ENCODE results near the gene DNAJB5. TPM values are rescaled to one million over a fixed set of nuclear protein-coding genes. Genes with fewer than 3 reads are reported as not detected.

DNAJB5 gene
- total and polyA plus RNA-seq, 2 experiments from 2014 or later = 20.3 to 37.4 TPM

DNA sequence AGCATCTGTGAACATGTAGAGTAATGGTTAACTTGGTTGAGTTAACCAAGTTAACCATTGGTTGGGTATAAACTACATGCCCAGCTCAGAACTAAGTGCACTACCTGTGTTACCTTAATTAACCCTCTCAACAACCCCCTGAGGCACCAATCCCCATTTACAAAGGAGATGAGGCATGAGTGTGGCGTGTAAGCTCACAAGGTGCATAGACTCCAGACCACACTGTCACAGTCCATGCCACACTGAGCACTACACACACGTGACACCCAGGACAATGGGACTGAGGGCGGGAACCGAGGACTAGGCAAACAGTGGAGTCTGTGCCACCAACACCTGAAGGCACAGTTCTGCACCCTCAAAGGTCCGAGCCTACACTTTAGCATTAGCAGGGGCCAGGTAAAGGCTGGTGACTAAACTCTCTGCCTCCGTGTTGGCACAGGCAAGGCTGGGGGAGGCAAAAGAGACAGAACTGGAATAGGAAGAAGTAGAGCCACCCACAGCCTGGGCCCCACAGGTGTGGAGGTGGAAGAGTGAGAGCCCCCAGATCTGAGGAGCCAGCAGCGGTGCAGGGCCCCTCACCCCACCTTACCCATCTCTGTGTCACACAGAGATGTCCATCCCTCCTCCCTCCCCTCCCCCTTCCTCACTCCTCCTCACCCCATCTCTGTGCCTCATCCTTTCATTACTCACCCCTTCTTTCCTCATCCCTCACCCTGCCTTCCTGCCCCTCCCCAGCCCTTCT lies 2.2 kb upstream of the DNAJB5 start:
- no peak for TF ChIP-seq EZH2 (IDR thresholded peaks at IDR 0.05; ENCODE audit: low read depth, unreplicated experiment)
- no peak for TF ChIP-seq EZH2phosphoT487 (IDR thresholded peaks at IDR 0.05; ENCODE audit: unreplicated experiment)
- no peak for TF ChIP-seq REST (IDR thresholded peaks at IDR 0.05; ENCODE audit: unreplicated experiment)
- TF ChIP-seq CREB1 (CRISPR knock-in tag; IDR thresholded peaks at IDR 0.05; ENCODE audit: low read depth) = no peak
- no peak for TF ChIP-seq NANOG (IDR thresholded peaks at IDR 0.05; ENCODE audit: borderline replicate concordance)
- no peak for TF ChIP-seq JUNB (IDR thresholded peaks at IDR 0.05; ENCODE audit: unreplicated experiment)
- no peak for TF ChIP-seq STAT1 (IDR thresholded peaks at IDR 0.05; ENCODE audit: unreplicated experiment)
- TF ChIP-seq CTCF (conservative IDR thresholded peaks at IDR 0.05; ENCODE audit: low read depth in 2 of 2) = no peak
- no peak for TF ChIP-seq ZNF114 (CRISPR knock-in tag; IDR thresholded peaks at IDR 0.05)
- no peak for TF ChIP-seq POLR2AphosphoS5 (IDR thresholded peaks at IDR 0.05; ENCODE audit: low read depth)
- TF ChIP-seq ETS1 (IDR thresholded peaks at IDR 0.05) = no peak
- TF ChIP-seq, protein P1, sequence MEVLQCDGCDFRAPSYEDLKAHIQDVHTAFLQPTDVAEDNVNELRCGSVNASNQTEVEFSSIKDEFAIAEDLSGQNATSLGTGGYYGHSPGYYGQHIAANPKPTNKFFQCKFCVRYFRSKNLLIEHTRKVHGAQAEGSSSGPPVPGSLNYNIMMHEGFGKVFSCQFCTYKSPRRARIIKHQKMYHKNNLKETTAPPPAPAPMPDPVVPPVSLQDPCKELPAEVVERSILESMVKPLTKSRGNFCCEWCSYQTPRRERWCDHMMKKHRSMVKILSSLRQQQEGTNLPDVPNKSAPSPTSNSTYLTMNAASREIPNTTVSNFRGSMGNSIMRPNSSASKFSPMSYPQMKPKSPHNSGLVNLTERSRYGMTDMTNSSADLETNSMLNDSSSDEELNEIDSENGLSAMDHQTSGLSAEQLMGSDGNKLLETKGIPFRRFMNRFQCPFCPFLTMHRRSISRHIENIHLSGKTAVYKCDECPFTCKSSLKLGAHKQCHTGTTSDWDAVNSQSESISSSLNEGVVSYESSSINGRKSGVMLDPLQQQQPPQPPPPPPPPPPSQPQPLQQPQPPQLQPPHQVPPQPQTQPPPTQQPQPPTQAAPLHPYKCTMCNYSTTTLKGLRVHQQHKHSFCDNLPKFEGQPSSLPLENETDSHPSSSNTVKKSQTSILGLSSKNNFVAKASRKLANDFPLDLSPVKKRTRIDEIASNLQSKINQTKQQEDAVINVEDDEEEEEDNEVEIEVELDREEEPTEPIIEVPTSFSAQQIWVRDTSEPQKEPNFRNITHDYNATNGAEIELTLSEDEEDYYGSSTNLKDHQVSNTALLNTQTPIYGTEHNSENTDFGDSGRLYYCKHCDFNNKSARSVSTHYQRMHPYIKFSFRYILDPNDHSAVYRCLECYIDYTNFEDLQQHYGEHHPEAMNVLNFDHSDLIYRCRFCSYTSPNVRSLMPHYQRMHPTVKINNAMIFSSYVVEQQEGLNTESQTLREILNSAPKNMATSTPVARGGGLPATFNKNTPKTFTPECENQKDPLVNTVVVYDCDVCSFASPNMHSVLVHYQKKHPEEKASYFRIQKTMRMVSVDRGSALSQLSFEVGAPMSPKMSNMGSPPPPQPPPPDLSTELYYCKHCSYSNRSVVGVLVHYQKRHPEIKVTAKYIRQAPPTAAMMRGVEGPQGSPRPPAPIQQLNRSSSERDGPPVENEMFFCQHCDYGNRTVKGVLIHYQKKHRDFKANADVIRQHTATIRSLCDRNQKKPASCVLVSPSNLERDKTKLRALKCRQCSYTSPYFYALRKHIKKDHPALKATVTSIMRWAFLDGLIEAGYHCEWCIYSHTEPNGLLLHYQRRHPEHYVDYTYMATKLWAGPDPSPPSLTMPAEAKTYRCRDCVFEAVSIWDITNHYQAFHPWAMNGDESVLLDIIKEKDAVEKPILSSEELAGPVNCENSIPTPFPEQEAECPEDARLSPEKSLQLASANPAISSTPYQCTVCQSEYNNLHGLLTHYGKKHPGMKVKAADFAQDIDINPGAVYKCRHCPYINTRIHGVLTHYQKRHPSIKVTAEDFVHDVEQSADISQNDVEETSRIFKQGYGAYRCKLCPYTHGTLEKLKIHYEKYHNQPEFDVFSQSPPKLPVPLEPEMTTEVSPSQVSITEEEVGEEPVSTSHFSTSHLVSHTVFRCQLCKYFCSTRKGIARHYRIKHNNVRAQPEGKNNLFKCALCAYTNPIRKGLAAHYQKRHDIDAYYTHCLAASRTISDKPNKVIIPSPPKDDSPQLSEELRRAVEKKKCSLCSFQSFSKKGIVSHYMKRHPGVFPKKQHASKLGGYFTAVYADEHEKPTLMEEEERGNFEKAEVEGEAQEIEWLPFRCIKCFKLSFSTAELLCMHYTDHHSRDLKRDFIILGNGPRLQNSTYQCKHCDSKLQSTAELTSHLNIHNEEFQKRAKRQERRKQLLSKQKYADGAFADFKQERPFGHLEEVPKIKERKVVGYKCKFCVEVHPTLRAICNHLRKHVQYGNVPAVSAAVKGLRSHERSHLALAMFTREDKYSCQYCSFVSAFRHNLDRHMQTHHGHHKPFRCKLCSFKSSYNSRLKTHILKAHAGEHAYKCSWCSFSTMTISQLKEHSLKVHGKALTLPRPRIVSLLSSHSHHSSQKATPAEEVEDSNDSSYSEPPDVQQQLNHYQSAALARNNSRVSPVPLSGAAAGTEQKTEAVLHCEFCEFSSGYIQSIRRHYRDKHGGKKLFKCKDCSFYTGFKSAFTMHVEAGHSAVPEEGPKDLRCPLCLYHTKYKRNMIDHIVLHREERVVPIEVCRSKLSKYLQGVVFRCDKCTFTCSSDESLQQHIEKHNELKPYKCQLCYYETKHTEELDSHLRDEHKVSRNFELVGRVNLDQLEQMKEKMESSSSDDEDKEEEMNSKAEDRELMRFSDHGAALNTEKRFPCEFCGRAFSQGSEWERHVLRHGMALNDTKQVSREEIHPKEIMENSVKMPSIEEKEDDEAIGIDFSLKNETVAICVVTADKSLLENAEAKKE (CRISPR knock-in tag; IDR thresholded peaks at IDR 0.05) = no peak
- TF ChIP-seq ZNF331 (CRISPR knock-in tag; IDR thresholded peaks at IDR 0.05; ENCODE audit: low read depth) = no peak
- H3K27me3 ChIP-seq (ENCODE audit: insufficient read depth) = no peaks in the 10 kb centered on the region
- ATAC-seq (no peak), DNase-seq (ENCODE audit: low spot score) (no peak)
- H3K9me2 ChIP-seq (ENCODE audit: insufficient read depth) = 0 out of 2 replicates have a peak, but pooled peaks cover 3% of the 10 kb centered on the region
- Mint-ChIP-seq H3K36me3 (ENCODE audit: low read depth) (peaks cover 6% of the 10 kb centered on the region), H3K27ac (no peak overlapping the region), H3K4me3 (peak overlapping the region; percentile 31; the same call in 1 of the 3 replicates), H3K4me1 (peaks cover 42% of the 10 kb centered on the region), H3K27me3 (ENCODE audit: insufficient read depth, low read depth, poor library complexity) (peaks cover 15% of the 10 kb centered on the region), H3K9me3 (no peaks in the 10 kb centered on the region; the same call in 2 of the 3 replicates)
- no peak overlapping the region for H3K27ac ChIP-seq (ENCODE audit: low read depth)
- H3K4me3 ChIP-seq = no peak overlapping the region
- peaks cover 30% of the 10 kb centered on the region for H3K4me1 ChIP-seq (ENCODE audit: insufficient read depth)
- H3F3A ChIP-seq (replicated peaks; ENCODE audit: low read depth) = no peaks in the 10 kb centered on the region; the same call in 1 of the 2 replicates
- peaks cover 5% of the 10 kb centered on the region; the same call in 1 of the 2 replicates for H3K79me2 ChIP-seq (replicated peaks; ENCODE audit: insufficient read depth)
- H4K20me1 ChIP-seq (replicated peaks; ENCODE audit: insufficient read depth) = no peaks in the 10 kb centered on the region
- no peak overlapping the region for H2AFZ ChIP-seq
- no peaks in the 10 kb centered on the region for H3K36me3 ChIP-seq (ENCODE audit: insufficient read depth)
- peak overlapping the region; percentile 51; the same call in 1 of the 2 replicates for H3K4me2 ChIP-seq
